HG02588 (cell line): ENCODE measurements around the gene CDH5.

Source experiments
- ATAC-seq: cut with Tn5 transposase; IDR thresholded peaks from one replicate; pipeline ENCODE4 v1.9.1; 2021; ENCODE audit warnings: mild to moderate bottlenecking, moderate library complexity; ENCODE audit not compliant: unreplicated experiment

Gene CDH5

DNA sequence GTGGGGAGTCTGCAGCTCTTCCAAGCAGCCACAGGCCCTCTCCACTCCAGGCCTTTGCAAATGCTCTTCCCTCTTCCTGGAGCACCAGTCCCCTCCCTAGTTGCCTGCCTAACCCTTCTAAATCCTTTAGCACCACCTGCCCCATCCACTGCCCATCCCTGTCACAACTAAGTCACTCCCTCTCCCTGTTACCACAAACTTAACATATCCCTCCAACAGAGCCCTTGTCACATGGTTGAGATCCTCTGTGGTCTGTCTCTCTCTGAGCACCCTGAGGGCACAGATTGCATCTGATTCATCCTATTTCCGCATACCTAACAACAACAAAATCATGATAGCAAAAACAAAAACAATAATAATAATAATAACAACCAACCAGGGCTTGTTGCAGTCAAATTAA lies 49.6 kb downstream of the CDH5 start:
- ATAC-seq: no peak

DNA sequence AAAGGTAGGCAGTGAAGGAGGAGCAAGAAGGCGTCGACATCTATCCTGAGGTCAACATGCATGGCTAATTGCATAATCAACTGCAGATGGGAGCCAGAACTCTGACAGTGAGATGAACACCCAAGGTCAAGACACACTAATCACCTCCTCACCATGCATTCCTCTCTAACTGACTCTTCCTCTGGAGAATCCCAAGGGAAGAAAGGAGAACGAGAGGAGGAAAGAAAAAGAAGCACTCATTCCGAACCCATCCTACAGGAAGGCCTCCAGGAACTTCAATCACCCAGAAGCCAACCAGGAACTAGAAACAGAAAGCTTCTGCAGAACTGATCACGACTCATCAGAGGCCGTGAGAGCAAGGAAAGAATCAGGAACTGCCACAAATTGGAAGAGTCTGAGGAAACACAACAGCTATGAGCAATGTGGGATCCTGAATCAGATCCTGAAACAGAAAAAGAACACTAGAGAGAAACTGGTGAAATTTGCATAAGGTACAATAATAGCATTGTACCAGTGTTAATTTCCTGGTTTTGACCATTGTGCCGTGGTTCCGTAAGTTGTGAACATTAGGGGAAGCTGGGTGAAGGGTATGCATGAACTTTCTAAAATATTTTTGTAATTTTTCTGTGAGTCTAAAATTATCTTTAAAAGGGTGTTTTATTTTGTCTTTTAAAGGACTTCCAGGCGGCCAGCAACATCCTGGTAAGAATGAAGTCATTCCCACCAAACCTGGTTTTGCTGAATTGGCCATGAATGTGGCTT lies 50.6 kb downstream of the CDH5 start:
- no peak for ATAC-seq

DNA sequence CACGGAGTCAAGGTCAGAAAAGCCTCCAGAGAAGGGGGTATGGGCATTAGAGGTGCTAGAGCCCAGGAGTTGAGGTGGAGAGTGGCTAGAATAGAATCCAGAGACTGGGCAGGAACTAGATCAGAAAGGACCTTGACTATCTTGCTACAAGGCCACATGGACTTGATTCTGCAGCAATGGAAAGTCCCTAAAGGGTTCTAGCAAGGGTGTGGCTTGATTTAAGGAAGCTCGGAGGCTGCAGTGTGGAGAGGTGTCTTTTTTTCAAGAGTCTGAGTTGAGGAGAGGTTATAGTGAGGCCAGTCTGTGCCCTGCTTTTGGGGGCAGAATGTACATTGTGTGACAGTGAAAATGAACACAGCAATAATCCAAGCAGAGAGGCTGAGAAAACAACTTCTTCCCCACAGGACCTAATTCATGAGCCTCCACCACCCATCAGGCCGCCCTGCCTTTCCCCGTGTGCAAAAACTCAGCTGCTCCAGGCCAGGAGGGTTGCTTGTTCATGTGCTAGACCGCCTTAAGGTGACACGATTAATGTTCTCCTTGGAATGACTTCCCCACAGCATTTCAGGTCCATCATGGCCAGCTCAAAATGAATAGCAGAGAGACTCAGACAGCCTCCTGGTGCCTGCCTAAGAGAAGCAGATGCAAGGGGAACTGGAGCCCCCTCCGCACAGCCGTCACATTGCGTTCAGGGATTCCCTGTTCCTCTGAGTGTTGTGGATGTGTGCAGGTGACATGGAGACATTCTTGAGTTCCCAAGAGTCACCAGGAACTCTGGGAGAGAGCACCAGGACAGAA lies 51.9 kb downstream of the CDH5 start:
- ATAC-seq: no peak

- ATAC-seq: no peak
Observed at GRCh38 chr16:66419527-66419926, 53.0 kb downstream of the CDH5 start.

DNA sequence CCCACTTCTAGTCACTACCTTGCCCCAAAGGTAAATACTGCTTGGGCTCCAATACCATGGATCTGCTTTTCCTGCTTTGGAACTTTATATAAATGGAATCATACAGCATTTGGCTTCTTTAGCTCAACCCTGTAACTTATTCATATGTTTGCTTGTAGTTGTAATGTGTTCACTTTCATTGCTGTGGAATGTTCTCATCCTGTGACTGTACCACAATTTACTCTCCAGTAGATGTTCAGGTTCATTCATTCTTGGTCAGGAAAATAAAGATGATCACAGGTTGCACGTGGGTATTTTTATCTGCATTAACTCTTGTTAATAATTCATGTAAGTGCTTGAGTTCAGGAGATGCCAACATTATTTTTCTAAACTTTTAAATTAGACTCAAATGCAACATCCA lies 53.9 kb downstream of the CDH5 start:
- no peak for ATAC-seq

DNA sequence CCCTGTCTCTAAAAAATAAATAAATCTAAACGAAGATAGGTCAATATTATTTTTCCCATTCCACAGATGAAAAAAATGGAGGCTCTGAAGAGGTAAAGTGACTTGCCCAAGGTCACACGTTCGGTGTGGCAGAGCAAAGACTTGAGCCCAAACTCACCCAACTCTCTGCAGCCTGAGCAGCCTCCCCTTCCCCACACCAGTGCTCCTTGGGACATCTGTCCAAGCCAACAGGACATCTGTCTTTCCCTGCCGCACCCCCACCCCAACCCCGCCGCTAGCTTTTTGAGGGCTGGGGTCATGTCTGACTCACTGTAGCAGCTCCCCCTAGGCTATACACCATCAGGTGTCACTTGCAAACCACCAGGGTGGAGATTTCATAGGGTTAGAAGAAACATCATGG lies 55.4 kb downstream of the CDH5 start:
- no peak for ATAC-seq

DNA sequence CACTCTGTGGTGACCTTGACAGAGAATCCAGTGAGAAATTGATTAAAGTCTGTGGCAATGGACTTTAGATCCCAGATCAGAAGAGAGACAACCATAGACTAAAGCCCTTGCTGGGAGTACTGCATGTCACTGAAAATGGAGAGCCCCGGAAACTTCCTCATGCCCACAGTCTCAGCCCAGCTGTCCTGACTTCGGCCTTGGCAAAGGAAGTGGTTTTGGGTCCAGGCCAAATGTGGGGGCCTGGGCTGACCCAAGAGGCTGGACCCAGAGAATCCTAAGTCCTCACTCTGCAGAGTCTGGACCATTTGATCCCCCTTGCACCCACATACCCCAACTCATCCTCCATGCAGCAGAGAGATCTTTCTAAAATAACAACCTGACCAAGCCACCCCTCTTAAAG lies 55.9 kb downstream of the CDH5 start:
- no peak for ATAC-seq

DNA sequence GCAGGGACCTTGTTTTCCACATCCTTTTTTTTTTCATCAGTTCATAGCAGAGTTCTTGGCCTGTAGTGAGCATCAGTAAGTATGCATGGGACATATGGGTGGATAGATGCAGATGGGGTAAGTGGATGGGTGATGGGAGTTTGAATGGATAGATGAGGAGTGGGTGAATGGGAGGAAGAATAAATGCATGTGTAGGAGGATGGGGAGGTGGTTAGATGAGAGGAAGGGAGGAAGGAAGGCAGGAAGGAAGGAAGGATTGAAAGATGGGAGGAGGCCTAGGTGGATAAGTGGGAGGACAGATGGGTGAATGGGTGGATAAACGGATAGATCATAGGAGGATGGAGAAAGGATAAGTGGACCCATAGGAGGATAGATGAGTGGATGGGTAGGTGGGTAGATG lies 56.7 kb downstream of the CDH5 start:
- ATAC-seq: no peak

DNA sequence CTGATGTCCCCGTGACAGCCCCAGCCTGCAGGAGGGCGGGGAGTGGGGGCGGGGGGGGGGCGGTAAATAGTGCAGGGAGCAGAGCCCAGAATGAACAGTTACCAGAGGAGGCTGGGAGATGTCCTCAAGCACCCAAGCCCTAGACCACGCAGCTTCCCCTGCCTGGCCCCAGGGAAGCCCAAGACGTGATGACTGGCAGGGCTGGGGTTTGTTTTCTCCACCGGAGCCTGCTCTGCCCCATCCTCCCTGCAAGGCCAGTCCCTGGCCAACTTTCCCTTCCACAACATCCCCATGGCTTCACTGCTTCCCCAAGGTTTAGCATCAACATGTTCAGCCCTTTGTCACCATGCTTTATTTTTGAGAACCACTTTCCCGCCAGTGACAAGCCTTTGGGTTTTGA lies 59.2 kb downstream of the CDH5 start:
- ATAC-seq: no peak

- ATAC-seq: no peak
Observed at GRCh38 chr16:66426112-66427035, 59.9 kb downstream of the CDH5 start.

DNA sequence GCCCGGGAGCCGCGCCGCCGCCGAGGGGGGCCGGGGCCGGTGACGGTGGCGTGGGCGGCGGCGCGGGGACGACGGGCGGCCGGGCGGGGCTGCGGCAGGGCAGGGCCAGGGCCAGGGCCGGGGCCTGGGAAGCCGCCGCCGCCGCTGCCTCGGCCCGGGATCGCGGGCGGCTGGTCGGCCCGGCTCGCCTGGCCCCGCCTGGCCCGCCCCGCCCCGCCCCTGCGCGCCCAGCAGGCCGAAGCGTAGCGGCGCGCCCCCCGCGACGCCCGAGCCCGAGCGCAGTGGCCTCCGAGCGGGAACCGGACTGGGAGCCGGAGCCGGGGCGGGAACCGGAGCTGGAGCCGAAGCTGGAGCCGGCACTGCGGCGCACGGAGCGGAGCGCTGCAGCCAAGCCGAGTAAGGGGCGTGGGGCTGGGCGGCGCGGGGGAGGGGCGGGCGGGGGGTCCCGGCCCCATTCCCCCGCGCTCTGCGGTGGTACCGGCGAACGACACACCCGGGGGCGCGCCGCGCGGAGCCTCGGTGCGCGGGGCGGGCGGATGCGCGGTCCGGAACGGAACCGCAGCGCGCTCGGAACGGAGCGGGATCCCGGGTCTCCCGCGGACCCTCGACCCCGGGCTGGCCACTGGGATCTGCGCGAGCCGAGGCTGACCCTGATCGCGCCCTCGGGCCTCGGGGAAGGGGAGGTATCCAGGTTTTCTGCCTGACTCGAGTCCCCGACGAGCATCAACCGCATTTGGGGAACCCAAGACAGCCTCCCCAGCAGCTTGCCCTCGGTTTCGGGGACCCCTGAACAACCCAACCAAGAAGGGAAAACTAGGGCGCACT lies 60.8 kb downstream of the CDH5 start, which contains the start of gene BEAN1:
TSS of gene BEAN1 (plus strand) at position 260 of the 825 bp plus-strand sequence. CDS start 10,382 bp downstream, outside the sequence.
- ATAC-seq: no peak

- no peak for ATAC-seq
Observed at GRCh38 chr16:66427871-66428681, 61.6 kb downstream of the CDH5 start.

DNA sequence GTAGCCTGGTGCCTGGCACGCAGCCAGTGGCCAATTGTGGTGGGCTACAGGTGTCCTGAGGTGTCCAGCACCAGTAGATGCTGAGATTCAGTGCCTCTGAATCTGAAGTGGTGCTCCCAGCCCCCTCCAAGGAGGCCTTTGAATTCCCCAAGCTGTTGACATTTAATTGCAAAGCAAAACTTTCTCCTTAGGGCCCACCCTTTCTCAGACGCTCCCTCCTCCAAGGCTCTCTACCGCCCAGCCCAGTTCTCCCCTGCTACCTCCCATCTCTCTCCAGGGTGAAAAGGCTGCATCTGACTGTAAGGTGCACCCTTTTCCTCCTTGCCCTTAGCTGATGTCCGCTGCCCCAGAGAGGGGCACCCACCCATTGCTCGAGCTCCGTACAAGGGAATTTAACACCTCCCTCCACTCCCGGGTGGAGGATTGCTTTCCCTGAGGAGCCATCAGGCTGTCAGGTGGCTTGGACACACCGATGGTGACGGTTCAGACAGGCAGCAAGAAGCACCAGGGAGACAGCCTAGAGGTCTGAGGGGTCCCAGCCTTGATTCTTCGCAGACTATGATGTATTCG lies 62.3 kb downstream of the CDH5 start:
- no peak for ATAC-seq

- ATAC-seq: no peak
Observed at GRCh38 chr16:66429290-66429962, 62.9 kb downstream of the CDH5 start.

DNA sequence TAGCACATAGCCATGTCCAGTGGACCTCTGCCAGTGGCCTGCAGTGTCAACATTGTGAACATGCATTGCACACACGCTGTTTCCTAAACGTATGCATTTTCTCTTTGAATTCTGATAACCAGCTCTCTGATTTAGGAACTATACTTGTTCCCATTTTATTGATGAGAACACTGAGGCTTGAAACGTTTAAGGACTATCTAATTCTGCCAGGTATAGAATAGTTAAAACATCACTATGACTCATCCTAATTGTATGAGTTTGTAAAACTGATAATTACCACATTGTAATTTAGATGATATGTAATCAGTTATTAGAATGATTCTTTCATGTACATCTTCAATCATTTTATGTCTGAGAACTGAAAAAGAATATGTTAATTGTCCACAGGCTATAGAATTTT lies 63.7 kb downstream of the CDH5 start:
- ATAC-seq: no peak

- no peak for ATAC-seq
Observed at GRCh38 chr16:66431760-66432159, 65.3 kb downstream of the CDH5 start.

DNA sequence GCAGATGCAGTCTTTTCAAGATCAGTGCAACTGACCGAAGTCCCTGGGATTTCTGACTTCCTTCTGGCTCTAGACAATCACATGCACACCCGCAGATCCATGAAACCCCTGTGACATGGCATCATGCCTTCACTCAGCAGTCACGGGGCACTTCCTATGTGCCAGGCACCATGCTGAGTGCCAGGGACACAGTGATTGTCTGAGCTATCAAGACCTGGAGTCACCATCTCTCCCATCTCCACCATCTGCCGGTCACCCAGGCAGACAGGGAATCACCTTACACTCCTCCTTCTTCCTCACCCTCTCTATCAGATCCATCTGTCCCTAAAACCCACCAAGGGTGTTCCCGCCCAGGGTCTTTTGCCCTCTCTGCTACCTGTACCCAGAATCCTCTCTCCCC lies 65.9 kb downstream of the CDH5 start:
- no peak for ATAC-seq

GRCh38 chr16:66434619-66435430 lies 68.3 kb downstream of the CDH5 start:
- ATAC-seq: no peak
